ENCODE data around the gene PORCN. TPM values are rescaled to one million over a fixed set of nuclear protein-coding genes. Genes with fewer than 3 reads are reported as not detected.

PORCN gene
- total RNA-seq, 1 donor from 2014 or later: 30.3 TPM

DNA sequence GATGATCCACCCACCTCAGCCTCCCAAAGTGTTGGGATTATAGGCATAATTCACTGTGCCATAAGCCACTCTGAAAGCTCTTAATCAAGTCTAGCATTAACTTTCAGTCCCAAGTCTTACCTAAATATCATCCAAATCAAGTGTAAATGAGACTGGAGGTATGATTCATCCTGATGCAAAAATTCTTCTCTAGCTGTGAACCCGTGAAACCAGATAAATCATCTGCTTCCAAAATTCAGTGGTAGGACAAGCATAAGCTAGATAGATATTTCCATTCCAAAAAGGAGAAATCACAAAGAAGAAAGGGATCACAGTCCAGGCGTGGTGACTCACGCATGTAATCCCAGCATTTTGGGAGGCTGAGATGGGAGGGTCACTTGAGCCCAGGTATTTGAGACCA is 21.9 kb downstream of the PORCN start:
- TF ChIP-seq EZH2 (IDR thresholded peaks at IDR 0.05; ENCODE audit: insufficient read depth, low read length): no peak
- TF ChIP-seq, protein P1, sequence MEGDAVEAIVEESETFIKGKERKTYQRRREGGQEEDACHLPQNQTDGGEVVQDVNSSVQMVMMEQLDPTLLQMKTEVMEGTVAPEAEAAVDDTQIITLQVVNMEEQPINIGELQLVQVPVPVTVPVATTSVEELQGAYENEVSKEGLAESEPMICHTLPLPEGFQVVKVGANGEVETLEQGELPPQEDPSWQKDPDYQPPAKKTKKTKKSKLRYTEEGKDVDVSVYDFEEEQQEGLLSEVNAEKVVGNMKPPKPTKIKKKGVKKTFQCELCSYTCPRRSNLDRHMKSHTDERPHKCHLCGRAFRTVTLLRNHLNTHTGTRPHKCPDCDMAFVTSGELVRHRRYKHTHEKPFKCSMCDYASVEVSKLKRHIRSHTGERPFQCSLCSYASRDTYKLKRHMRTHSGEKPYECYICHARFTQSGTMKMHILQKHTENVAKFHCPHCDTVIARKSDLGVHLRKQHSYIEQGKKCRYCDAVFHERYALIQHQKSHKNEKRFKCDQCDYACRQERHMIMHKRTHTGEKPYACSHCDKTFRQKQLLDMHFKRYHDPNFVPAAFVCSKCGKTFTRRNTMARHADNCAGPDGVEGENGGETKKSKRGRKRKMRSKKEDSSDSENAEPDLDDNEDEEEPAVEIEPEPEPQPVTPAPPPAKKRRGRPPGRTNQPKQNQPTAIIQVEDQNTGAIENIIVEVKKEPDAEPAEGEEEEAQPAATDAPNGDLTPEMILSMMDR (IDR thresholded peaks at IDR 0.05; ENCODE audit: insufficient read depth, low read depth, low read length): no peak
- no peak overlapping the region for H3K27ac Mint-ChIP-seq (ENCODE audit: unreplicated experiment)
- no peak overlapping the region for H3K9ac ChIP-seq (ENCODE audit: low read length)

DNA sequence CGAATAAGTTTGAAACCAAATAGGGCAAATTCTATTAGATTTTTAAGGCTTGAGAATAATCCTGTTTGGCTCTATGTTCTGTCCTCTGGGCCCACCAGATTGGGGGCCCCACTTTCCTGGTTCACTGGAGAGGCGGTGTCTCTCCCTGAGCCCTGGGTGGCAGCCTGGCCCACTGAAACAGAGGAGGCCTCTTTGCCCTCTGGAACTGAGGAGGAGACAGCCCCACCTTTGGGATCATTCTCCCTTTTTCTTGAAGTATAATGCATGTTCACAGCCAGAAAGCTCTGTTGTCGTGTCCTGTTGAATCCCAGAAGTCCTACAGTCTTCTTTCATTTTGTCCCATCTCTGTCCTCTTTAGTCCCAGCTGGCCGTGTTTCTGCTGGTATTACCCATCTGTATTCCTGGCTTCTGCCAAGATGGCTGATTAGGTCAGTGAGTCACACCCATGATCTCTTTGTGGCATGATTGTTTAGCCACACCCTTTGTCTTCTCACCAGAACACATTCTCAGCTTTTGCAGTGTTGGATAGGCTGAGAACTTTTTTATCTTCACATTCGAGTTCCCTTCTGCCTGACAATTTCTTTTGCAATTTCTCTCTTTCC is 22.7 kb downstream of the PORCN start:
- no peak overlapping the region for H2AFZ ChIP-seq (ENCODE audit: low read depth, low read length)
- peak; percentile 99 for FAIRE-seq
- H3K9me3 ChIP-seq (ENCODE audit: insufficient read depth, low read depth, low read length): no peaks in the 10 kb centered on the region
- H3K4me1 ChIP-seq (ENCODE audit: insufficient read depth, low read length): peaks cover 9% of the 10 kb centered on the region
- Mint-ChIP-seq H3K4me1 (ENCODE audit: low read depth, unreplicated experiment) (peaks cover 6% of the 10 kb centered on the region), H3K27me3 (ENCODE audit: low read depth, unreplicated experiment) (no peaks in the 10 kb centered on the region), H3K27ac (ENCODE audit: unreplicated experiment) (peak overlapping the region; percentile 93), H3K4me3 (ENCODE audit: unreplicated experiment) (no peak overlapping the region), H3K9me3 (ENCODE audit: unreplicated experiment) (no peaks in the 10 kb centered on the region), H3K36me3 (ENCODE audit: low read depth, unreplicated experiment) (peaks cover 11% of the 10 kb centered on the region)
- no peaks in the 10 kb centered on the region for H3K27me3 ChIP-seq (ENCODE audit: insufficient read depth, low read length)
- H3K4me3 ChIP-seq (ENCODE audit: insufficient read depth, low read depth, low read length): no peak overlapping the region
- H3K27ac ChIP-seq (ENCODE audit: low read depth, low read length): peak overlapping the region; percentile 78
- peak; percentile 82 for DNase-seq (ENCODE audit: low read depth)
- H3K79me2 ChIP-seq (ENCODE audit: insufficient read depth, low read length): no peaks in the 10 kb centered on the region
- TF ChIP-seq, protein P1 (IDR thresholded peaks at IDR 0.05; ENCODE audit: insufficient read depth, low read depth, low read length): no peak
- no peak for TF ChIP-seq EZH2 (IDR thresholded peaks at IDR 0.05; ENCODE audit: insufficient read depth, low read length)
- H3K36me3 ChIP-seq (ENCODE audit: insufficient read depth, low read length): peaks cover 7% of the 10 kb centered on the region
- peak overlapping the region; percentile 31 for H3K4me2 ChIP-seq (ENCODE audit: low read length)
- no peaks in the 10 kb centered on the region for H4K20me1 ChIP-seq (ENCODE audit: insufficient read depth, low read length)
- peak overlapping the region; percentile 44 for H3K9ac ChIP-seq (ENCODE audit: low read length)

More for the DNA sequence above, 21.9 kb downstream of the PORCN start:
- Histone ChIP-seq H3K4me1 (ENCODE audit: insufficient read depth, low read length) (peaks cover 9% of the 10 kb centered on the region), H4K20me1 (ENCODE audit: insufficient read depth, low read length) (no peaks in the 10 kb centered on the region), H3K9me3 (ENCODE audit: insufficient read depth, low read depth, low read length) (no peaks in the 10 kb centered on the region), H3K36me3 (ENCODE audit: insufficient read depth, low read length) (peaks cover 7% of the 10 kb centered on the region), H3K4me3 (ENCODE audit: insufficient read depth, low read depth, low read length) (no peak overlapping the region), H3K79me2 (ENCODE audit: insufficient read depth, low read length) (no peaks in the 10 kb centered on the region), H3K27me3 (ENCODE audit: insufficient read depth, low read length) (no peaks in the 10 kb centered on the region), H3K4me2 (ENCODE audit: low read length) (no peak overlapping the region), H2AFZ (ENCODE audit: low read depth, low read length) (no peak overlapping the region), H3K27ac (ENCODE audit: low read depth, low read length) (peak overlapping the region; percentile 78)
- Mint-ChIP-seq H3K4me3 (ENCODE audit: unreplicated experiment) (no peak overlapping the region), H3K9me3 (ENCODE audit: unreplicated experiment) (no peaks in the 10 kb centered on the region), H3K36me3 (ENCODE audit: low read depth, unreplicated experiment) (peaks cover 11% of the 10 kb centered on the region), H3K4me1 (ENCODE audit: low read depth, unreplicated experiment) (peaks cover 6% of the 10 kb centered on the region), H3K27me3 (ENCODE audit: low read depth, unreplicated experiment) (no peaks in the 10 kb centered on the region)
- FAIRE-seq (peak; percentile 84), DNase-seq (ENCODE audit: low read depth) (peak; percentile 56)

DNA sequence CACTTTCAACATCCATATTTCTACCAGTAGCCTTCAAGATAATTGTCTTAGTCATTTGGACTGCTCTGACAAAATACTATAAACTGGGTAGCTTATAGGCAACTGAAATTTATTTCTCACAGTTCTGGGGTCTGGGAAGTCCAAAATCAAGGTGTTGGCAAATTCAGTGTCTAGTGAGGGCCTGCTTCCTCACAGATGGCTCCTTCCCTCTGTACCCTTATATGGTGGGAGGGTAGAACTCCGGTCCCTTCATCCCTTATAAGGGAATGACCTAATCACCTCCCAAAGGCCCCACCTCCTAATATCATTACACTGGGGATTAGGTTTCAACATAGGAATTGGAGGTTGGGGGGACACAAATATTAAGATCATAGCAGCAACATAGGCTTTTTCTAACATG is 23.4 kb downstream of the PORCN start:
- Histone ChIP-seq H2AFZ (ENCODE audit: low read depth, low read length) (no peak overlapping the region), H3K79me2 (ENCODE audit: insufficient read depth, low read length) (no peaks in the 10 kb centered on the region), H3K27me3 (ENCODE audit: insufficient read depth, low read length) (no peaks in the 10 kb centered on the region), H3K9me3 (ENCODE audit: insufficient read depth, low read depth, low read length) (no peaks in the 10 kb centered on the region), H3K36me3 (ENCODE audit: insufficient read depth, low read length) (peaks cover 7% of the 10 kb centered on the region), H4K20me1 (ENCODE audit: insufficient read depth, low read length) (no peaks in the 10 kb centered on the region), H3K4me2 (ENCODE audit: low read length) (no peak overlapping the region), H3K9ac (ENCODE audit: low read length) (peak overlapping the region; percentile 44), H3K27ac (ENCODE audit: low read depth, low read length) (peak overlapping the region; percentile 62), H3K4me3 (ENCODE audit: insufficient read depth, low read depth, low read length) (no peak overlapping the region), H3K4me1 (ENCODE audit: insufficient read depth, low read length) (peaks cover 9% of the 10 kb centered on the region)
- peaks cover 6% of the 10 kb centered on the region for H3K4me1 Mint-ChIP-seq (ENCODE audit: low read depth, unreplicated experiment)
- no peak overlapping the region for H3K4me3 Mint-ChIP-seq (ENCODE audit: unreplicated experiment)
- no peak for FAIRE-seq
- no peaks in the 10 kb centered on the region for H3K9me3 Mint-ChIP-seq (ENCODE audit: unreplicated experiment)
- H3K27me3 Mint-ChIP-seq (ENCODE audit: low read depth, unreplicated experiment): no peaks in the 10 kb centered on the region
- DNase-seq (ENCODE audit: low read depth): no peak
- peaks cover 11% of the 10 kb centered on the region for H3K36me3 Mint-ChIP-seq (ENCODE audit: low read depth, unreplicated experiment)
- peak overlapping the region; percentile 58 for H3K27ac Mint-ChIP-seq (ENCODE audit: unreplicated experiment)
- TF ChIP-seq, protein P1 (IDR thresholded peaks at IDR 0.05; ENCODE audit: insufficient read depth, low read depth, low read length): no peak
- TF ChIP-seq EZH2 (IDR thresholded peaks at IDR 0.05; ENCODE audit: insufficient read depth, low read length): no peak
